ENCODE data around the gene ETV2. TPM values are rescaled to one million over a fixed set of nuclear protein-coding genes. Genes with fewer than 3 reads are reported as not detected.

The ETV2 gene
- polyA plus RNA-seq, 2 donors: 3.4 to 5.6 TPM

DNA sequence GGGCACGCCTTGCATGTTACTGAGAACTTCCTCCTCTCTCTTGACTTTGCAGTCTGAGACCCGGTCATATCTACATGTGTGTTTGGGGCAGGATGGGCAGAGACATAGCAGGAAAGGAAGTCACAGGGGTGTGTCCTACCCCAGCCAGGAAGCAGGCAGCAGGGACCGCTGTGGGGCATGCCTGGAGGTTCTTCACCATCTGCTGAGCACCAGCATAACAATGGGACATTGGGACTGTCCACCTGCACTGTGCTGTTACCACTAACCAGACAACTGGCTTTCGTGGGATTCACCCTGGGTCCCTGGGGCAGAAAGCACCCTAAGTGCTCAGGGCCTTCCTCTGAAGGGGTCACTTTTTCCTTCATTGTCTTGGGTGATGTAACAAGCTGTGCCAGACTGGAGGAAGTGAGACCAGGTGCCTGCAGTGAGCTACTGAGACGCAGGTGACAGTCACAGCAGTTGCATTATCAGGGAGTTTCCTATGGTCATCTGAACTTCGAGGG lies 31.6 kb upstream of the ETV2 start:
- WGBS, 2 donors: 65 to 68% methylated on average over 6 of the region's 6 CpGs
- peak overlapping the region in 1 of 2 donors; percentile 26 for H3K27ac ChIP-seq (ENCODE audit: low read depth in 2 of 2, low read length in 1 of 2)
- peaks cover 4 to 5% of the 10 kb centered on the region in 2 donors for H3K4me1 ChIP-seq (ENCODE audit: control insufficient read depth in 2 of 2, insufficient read depth in 2 of 2, low read length in 1 of 2)
- no peaks in the 10 kb centered on the region for H3K9me3 ChIP-seq (ENCODE audit: control insufficient read depth in 2 of 2, insufficient read depth in 1 of 2, low read depth in 1 of 2, low read length in 1 of 2)
- no peaks in the 10 kb centered on the region for H3K27me3 ChIP-seq (ENCODE audit: control insufficient read depth in 1 of 2, insufficient read depth in 2 of 2, low read length in 2 of 2)
- no peaks in the 10 kb centered on the region for H3K36me3 ChIP-seq (ENCODE audit: control insufficient read depth in 2 of 2, insufficient read depth in 2 of 2, low read length in 1 of 2)
- no peak overlapping the region for H3K4me3 ChIP-seq (ENCODE audit: low read depth in 1 of 2, low read length in 2 of 2)

- peaks cover 4 to 5% of the 10 kb centered on the region in 2 donors for H3K4me1 ChIP-seq (ENCODE audit: control insufficient read depth in 2 of 2, insufficient read depth in 2 of 2, low read length in 1 of 2)
- peak overlapping the region in 1 of 2 donors; percentile 27 for H3K27ac ChIP-seq (ENCODE audit: low read depth in 2 of 2, low read length in 1 of 2)
- 28 to 31% methylated on average over 9 of the region's 9 CpGs for WGBS, 2 donors
- H3K4me3 ChIP-seq (ENCODE audit: low read depth in 1 of 2, low read length in 2 of 2): peak overlapping the region in 1 of 2 donors; percentile 82
- H3K36me3 ChIP-seq (ENCODE audit: control insufficient read depth in 2 of 2, insufficient read depth in 2 of 2, low read length in 1 of 2): peaks cover 0 to 3% of the 10 kb centered on the region in 2 donors
- no peaks in the 10 kb centered on the region for H3K27me3 ChIP-seq (ENCODE audit: control insufficient read depth in 1 of 2, insufficient read depth in 2 of 2, low read length in 2 of 2)
- no peaks in the 10 kb centered on the region for H3K9me3 ChIP-seq (ENCODE audit: control insufficient read depth in 2 of 2, insufficient read depth in 1 of 2, low read depth in 1 of 2, low read length in 1 of 2)
Measured at GRCh38 chr19:35612224-35612558, 29.4 kb upstream of the ETV2 start.

DNA sequence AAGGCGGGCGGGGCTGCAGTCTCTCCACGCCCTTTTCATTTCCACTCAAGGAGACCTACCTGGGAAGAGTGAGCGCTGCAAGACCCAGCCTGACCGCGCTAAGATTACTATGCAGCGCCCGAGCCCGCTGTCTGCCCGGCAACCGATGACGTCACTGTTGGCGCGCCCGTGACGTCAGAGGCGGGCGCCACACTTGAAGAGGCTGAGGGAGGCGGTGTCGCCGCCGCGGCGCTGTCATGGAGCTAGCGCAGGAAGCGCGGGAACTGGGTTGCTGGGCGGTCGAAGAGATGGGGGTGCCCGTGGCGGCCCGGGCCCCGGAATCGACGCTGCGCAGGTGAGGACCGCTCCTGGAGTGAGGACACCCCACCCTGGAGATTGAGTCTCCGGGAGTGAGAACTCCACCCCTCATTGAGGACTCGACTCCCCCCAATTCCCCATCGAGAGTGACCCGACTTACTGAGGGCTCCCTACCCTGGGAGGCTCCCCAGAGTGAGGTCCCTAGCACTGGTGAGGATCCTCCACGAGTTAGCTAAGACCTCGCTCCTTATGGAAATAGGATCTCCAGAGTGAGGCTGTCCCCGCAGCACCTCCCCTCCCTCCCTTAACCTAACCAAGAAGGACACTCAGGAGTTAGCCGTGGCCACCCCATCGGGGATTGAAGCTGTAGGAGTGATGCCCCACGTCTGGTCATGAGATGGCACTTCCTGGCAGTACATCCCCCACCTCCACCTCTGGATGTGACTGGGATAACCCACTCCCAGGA lies 28.8 kb upstream of the ETV2 start, which contains the start of gene HAUS5:
HAUS5 (plus strand) TSS at position 177 of the 763 bp plus-strand sequence; CDS start at position 237, 60 bp downstream.
- Histone ChIP-seq H3K9me3 (ENCODE audit: control insufficient read depth in 2 of 2, insufficient read depth in 1 of 2, low read depth in 1 of 2, low read length in 1 of 2) (no peaks in the 10 kb centered on the region), H3K4me3 (ENCODE audit: low read depth in 1 of 2, low read length in 2 of 2) (peak within 1 kb of the TSS; percentile 68 to 82), H3K36me3 (ENCODE audit: control insufficient read depth in 2 of 2, insufficient read depth in 2 of 2, low read length in 1 of 2) (peaks cover 0 to 3% of the 10 kb centered on the region in 2 donors), H3K27me3 (ENCODE audit: control insufficient read depth in 1 of 2, insufficient read depth in 2 of 2, low read length in 2 of 2) (no peaks in the 10 kb centered on the region), H3K4me1 (ENCODE audit: control insufficient read depth in 2 of 2, insufficient read depth in 2 of 2, low read length in 1 of 2) (peaks cover 4 to 5% of the 10 kb centered on the region in 2 donors), H3K27ac (ENCODE audit: low read depth in 2 of 2, low read length in 1 of 2) (peak within 1 kb of the TSS; percentile 50 to 85)
- WGBS, 2 donors: 1% methylated on average over 47 of the region's 47 CpGs

GRCh38 chr19:35613574-35613973 lies 28.0 kb upstream of the ETV2 start:
- Histone ChIP-seq H3K36me3 (ENCODE audit: control insufficient read depth in 2 of 2, insufficient read depth in 2 of 2, low read length in 1 of 2) (peaks cover 0 to 3% of the 10 kb centered on the region in 2 donors), H3K9me3 (ENCODE audit: control insufficient read depth in 2 of 2, insufficient read depth in 1 of 2, low read depth in 1 of 2, low read length in 1 of 2) (no peaks in the 10 kb centered on the region), H3K27me3 (ENCODE audit: control insufficient read depth in 1 of 2, insufficient read depth in 2 of 2, low read length in 2 of 2) (no peaks in the 10 kb centered on the region), H3K4me1 (ENCODE audit: control insufficient read depth in 2 of 2, insufficient read depth in 2 of 2, low read length in 1 of 2) (peaks cover 4 to 5% of the 10 kb centered on the region in 2 donors), H3K4me3 (ENCODE audit: low read depth in 1 of 2, low read length in 2 of 2) (no peak overlapping the region), H3K27ac (ENCODE audit: low read depth in 2 of 2, low read length in 1 of 2) (no peak overlapping the region)
- WGBS, 2 donors: 63 to 83% methylated on average over 1 of the region's 1 CpG

- Histone ChIP-seq H3K27ac (ENCODE audit: low read depth in 2 of 2, low read length in 1 of 2) (no peak overlapping the region), H3K27me3 (ENCODE audit: control insufficient read depth in 1 of 2, insufficient read depth in 2 of 2, low read length in 2 of 2) (no peaks in the 10 kb centered on the region), H3K4me1 (ENCODE audit: control insufficient read depth in 2 of 2, insufficient read depth in 2 of 2, low read length in 1 of 2) (peaks cover 4 to 5% of the 10 kb centered on the region in 2 donors), H3K9me3 (ENCODE audit: control insufficient read depth in 2 of 2, insufficient read depth in 1 of 2, low read depth in 1 of 2, low read length in 1 of 2) (no peaks in the 10 kb centered on the region), H3K36me3 (ENCODE audit: control insufficient read depth in 2 of 2, insufficient read depth in 2 of 2, low read length in 1 of 2) (peaks cover 0 to 9% of the 10 kb centered on the region in 2 donors), H3K4me3 (ENCODE audit: low read depth in 1 of 2, low read length in 2 of 2) (no peak overlapping the region)
- WGBS, 2 donors: 91 to 92% methylated on average over 17 of the region's 17 CpGs
Measured at GRCh38 chr19:35615036-35615435, 26.5 kb upstream of the ETV2 start.

- Histone ChIP-seq H3K4me1 (ENCODE audit: control insufficient read depth in 2 of 2, insufficient read depth in 2 of 2, low read length in 1 of 2) (no peaks in the 10 kb centered on the region), H3K9me3 (ENCODE audit: control insufficient read depth in 2 of 2, insufficient read depth in 1 of 2, low read depth in 1 of 2, low read length in 1 of 2) (no peaks in the 10 kb centered on the region), H3K36me3 (ENCODE audit: control insufficient read depth in 2 of 2, insufficient read depth in 2 of 2, low read length in 1 of 2) (peaks cover 0 to 15% of the 10 kb centered on the region in 2 donors), H3K27ac (ENCODE audit: low read depth in 2 of 2, low read length in 1 of 2) (no peak overlapping the region), H3K27me3 (ENCODE audit: control insufficient read depth in 1 of 2, insufficient read depth in 2 of 2, low read length in 2 of 2) (no peaks in the 10 kb centered on the region), H3K4me3 (ENCODE audit: low read depth in 1 of 2, low read length in 2 of 2) (no peak overlapping the region)
- WGBS, 2 donors: 80 to 86% methylated on average over 7 of the region's 7 CpGs
Measured at GRCh38 chr19:35618857-35619256, 22.7 kb upstream of the ETV2 start.

GRCh38 chr19:35619290-35619923 lies 22.1 kb upstream of the ETV2 start:
- H3K36me3 ChIP-seq (ENCODE audit: control insufficient read depth in 2 of 2, insufficient read depth in 2 of 2, low read length in 1 of 2): peaks cover 0 to 15% of the 10 kb centered on the region in 2 donors
- no peak overlapping the region for H3K27ac ChIP-seq (ENCODE audit: low read depth in 2 of 2, low read length in 1 of 2)
- H3K9me3 ChIP-seq (ENCODE audit: control insufficient read depth in 2 of 2, insufficient read depth in 1 of 2, low read depth in 1 of 2, low read length in 1 of 2): no peaks in the 10 kb centered on the region
- WGBS, 2 donors: 92 to 96% methylated on average over 12 of the region's 12 CpGs
- H3K27me3 ChIP-seq (ENCODE audit: control insufficient read depth in 1 of 2, insufficient read depth in 2 of 2, low read length in 2 of 2): no peaks in the 10 kb centered on the region
- no peaks in the 10 kb centered on the region for H3K4me1 ChIP-seq (ENCODE audit: control insufficient read depth in 2 of 2, insufficient read depth in 2 of 2, low read length in 1 of 2)
- no peak overlapping the region for H3K4me3 ChIP-seq (ENCODE audit: low read depth in 1 of 2, low read length in 2 of 2)

DNA sequence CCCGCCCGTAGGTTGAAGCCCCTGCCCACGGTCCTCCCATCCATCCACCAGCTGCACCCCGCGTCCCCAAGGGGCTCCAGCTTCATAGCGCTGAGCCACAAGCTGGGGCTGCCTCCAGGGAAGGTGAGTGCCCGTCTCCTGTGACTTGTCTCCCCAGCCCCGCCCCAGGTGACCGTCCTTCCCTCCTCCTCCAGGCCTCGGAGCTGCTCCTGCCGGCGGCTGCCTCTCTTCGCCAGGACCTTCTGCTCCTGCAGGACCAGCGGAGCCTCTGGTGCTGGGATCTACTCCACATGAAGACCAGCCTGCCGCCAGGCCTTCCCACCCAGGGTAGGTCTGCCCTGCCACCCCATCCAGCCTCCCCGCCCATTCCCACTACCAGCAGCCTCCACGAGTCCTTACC lies 21.5 kb upstream of the ETV2 start:
- no peaks in the 10 kb centered on the region for H3K9me3 ChIP-seq (ENCODE audit: control insufficient read depth in 2 of 2, insufficient read depth in 1 of 2, low read depth in 1 of 2, low read length in 1 of 2)
- H3K27ac ChIP-seq (ENCODE audit: low read depth in 2 of 2, low read length in 1 of 2): no peak overlapping the region
- no peaks in the 10 kb centered on the region for H3K4me1 ChIP-seq (ENCODE audit: control insufficient read depth in 2 of 2, insufficient read depth in 2 of 2, low read length in 1 of 2)
- no peak overlapping the region for H3K4me3 ChIP-seq (ENCODE audit: low read depth in 1 of 2, low read length in 2 of 2)
- no peaks in the 10 kb centered on the region for H3K27me3 ChIP-seq (ENCODE audit: control insufficient read depth in 1 of 2, insufficient read depth in 2 of 2, low read length in 2 of 2)
- H3K36me3 ChIP-seq (ENCODE audit: control insufficient read depth in 2 of 2, insufficient read depth in 2 of 2, low read length in 1 of 2): peaks cover 0 to 14% of the 10 kb centered on the region in 2 donors
- WGBS, 2 donors: 91 to 94% methylated on average over 17 of the region's 17 CpGs

GRCh38 chr19:35621708-35622107 lies 19.8 kb upstream of the ETV2 start:
- Histone ChIP-seq H3K4me3 (ENCODE audit: low read depth in 1 of 2, low read length in 2 of 2) (no peak overlapping the region), H3K4me1 (ENCODE audit: control insufficient read depth in 2 of 2, insufficient read depth in 2 of 2, low read length in 1 of 2) (no peaks in the 10 kb centered on the region), H3K27ac (ENCODE audit: low read depth in 2 of 2, low read length in 1 of 2) (no peak overlapping the region), H3K27me3 (ENCODE audit: control insufficient read depth in 1 of 2, insufficient read depth in 2 of 2, low read length in 2 of 2) (no peaks in the 10 kb centered on the region), H3K36me3 (ENCODE audit: control insufficient read depth in 2 of 2, insufficient read depth in 2 of 2, low read length in 1 of 2) (peaks cover 0 to 12% of the 10 kb centered on the region in 2 donors), H3K9me3 (ENCODE audit: control insufficient read depth in 2 of 2, insufficient read depth in 1 of 2, low read depth in 1 of 2, low read length in 1 of 2) (no peaks in the 10 kb centered on the region)
- WGBS, 2 donors: 94 to 95% methylated on average over 9 of the region's 9 CpGs
